Thyroid gland (tissue), 4 donors: ENCODE data around the gene MAP2K5. TPM values are rescaled to one million over a fixed set of nuclear protein-coding genes. Genes with fewer than 3 reads are reported as not detected.
A peak's percentile ranks its signal among the peaks of the same experiment; 100 is the strongest.

Experiments
- DNase-seq, 2 donors: peaks; one replicate each; pipeline ENCODE4 v3.0.0-alpha.2; 2019
- H3K27ac ChIP-seq, 3 donors: fragments of 200-600 bp; sonication (generic); 1 replicate in 2 of 3; 2 replicates in 1 of 3; pipeline ENCODE4 v1.5.1; 2016 to 2019; ENCODE audit warnings: mild to moderate bottlenecking in 1 of 3, moderate library complexity in 1 of 3
- H3K27me3 ChIP-seq: fragments of 200-600 bp; sonication (generic); one replicate; pipeline ENCODE4 v1.5.1; 2019
- H3K36me3 ChIP-seq, 2 donors: fragments of 200-600 bp; sonication (generic); one replicate each; pipeline ENCODE4 v1.5.1; 2016 to 2019
- H3K4me1 ChIP-seq, 2 donors: fragments of 200-600 bp; sonication (generic); one replicate each; pipeline ENCODE4 v1.5.1; 2017 to 2019
- H3K4me3 ChIP-seq, 3 donors: fragments of 200-600 bp; sonication (generic); replicated peaks in 1 of 3; 1 replicate in 2 of 3; 2 replicates in 1 of 3; pipeline ENCODE4 v1.5.1; 2016; ENCODE audit warnings: mild to moderate bottlenecking in 1 of 3
- H3K9me3 ChIP-seq: fragments of 200-600 bp; sonication (generic); one replicate; pipeline ENCODE4 v1.5.1; 2017
- CTCF ChIP-seq, 6 experiments: fragments of 200-600 bp in 3 of 6; fragments of 450-650 bp in 3 of 6; sonication (generic) in 3 of 6; IDR thresholded peaks; one replicate each; pipeline ENCODE4 v1.5.1; 2016 to 2019; ENCODE audit warnings: antibody characterized with exemption in 6 of 6, mild to moderate bottlenecking in 2 of 6, inconsistent platforms in 1 of 6, moderate library complexity in 1 of 6
- POLR2A ChIP-seq, 2 donors: fragments of 450-650 bp; IDR thresholded peaks; one replicate each; pipeline ENCODE4 v1.6.1; 2017; ENCODE audit warnings: antibody characterized with exemption in 2 of 2, mild to moderate bottlenecking in 2 of 2, moderate library complexity in 1 of 2
- WGBS, 2 donors: methylation state at CpG; one replicate each; pipeline ENCODE4 v1.1.5; 2017; 5-methylcytosine and 5-hydroxymethylcytosine counted together
- intact Hi-C: fragments of 100-400 bp; cut with DNase I; formaldehyde crosslinking; loops from one replicate; pipeline ENCODE4 v1.15.1; 2023
- total RNA-seq, 4 donors: library from RNA; depleted of rRNA; stranded (reverse); fragments of >200 nt; gene quantifications; one replicate each; pipeline ENCODE4 v1.2.3, GENCODE V29; 2016

The MAP2K5 gene
- 10 to 100 TPM; 10.2 to 32.1 (median 15.9) TPM for total RNA-seq

- Histone ChIP-seq H3K27ac (peak within 1 kb of the TSS; percentile 77 to 86 (median 85)), H3K36me3 (no peaks in the 10 kb centered on the region), H3K9me3 (no peaks in the 10 kb centered on the region), H3K4me3 (peak within 1 kb of the TSS; percentile 60 to 99 (median 70)), H3K4me1 (peaks cover 12 to 16% of the 10 kb centered on the region in 2 donors), H3K27me3 (no peaks in the 10 kb centered on the region)
- intact Hi-C loops, result no loop called here
- WGBS, 2 donors, result 1 to 2% methylated on average over 16 to 49 of the region's 91 CpGs
- peak; percentile 85 to 89 for DNase-seq
- TF ChIP-seq POLR2A (IDR thresholded peaks at IDR 0.05), result peak in 1 of 2 donors; percentile 81
- TF ChIP-seq CTCF (IDR thresholded peaks at IDR 0.05), result no peak
These were observed at the start of gene MAP2K5 for GRCh38 chr15:67542420-67543347. MAP2K5 (plus strand) TSS chr15:67542703; CDS start chr15:67543336, 633 bp downstream.

- DNase-seq, result no peak
- Histone ChIP-seq H3K9me3 (no peaks in the 10 kb centered on the region), H3K27ac (no peak overlapping the region), H3K27me3 (no peaks in the 10 kb centered on the region), H3K4me1 (no peaks in the 10 kb centered on the region), H3K36me3 (no peaks in the 10 kb centered on the region), H3K4me3 (no peak overlapping the region)
- TF ChIP-seq POLR2A (IDR thresholded peaks at IDR 0.05), result no peak
- no peak for TF ChIP-seq CTCF (IDR thresholded peaks at IDR 0.05)
- WGBS, 2 donors, result 97 to 100% methylated on average over 1 of the region's 1 CpG
- intact Hi-C loops, result no loop called here
These were observed 46.9 kb upstream of the MAP2K5 start for GRCh38 chr15:67495585-67495984.

- Histone ChIP-seq H3K4me3 (no peak overlapping the region), H3K9me3 (no peaks in the 10 kb centered on the region), H3K27ac (peak overlapping the region in 2 of 3 donors; percentile 8 to 55), H3K4me1 (peaks cover 4 to 5% of the 10 kb centered on the region in 2 donors), H3K27me3 (no peaks in the 10 kb centered on the region), H3K36me3 (no peaks in the 10 kb centered on the region)
- no peak for DNase-seq
- TF ChIP-seq POLR2A (IDR thresholded peaks at IDR 0.05) (no peak), CTCF (IDR thresholded peaks at IDR 0.05) (peak in 3 of 6 experiments; percentile 40 to 48 (median 43))
- intact Hi-C loops, result no loop called here
- WGBS, 2 donors, result 19 to 20% methylated on average over 2 of the region's 2 CpGs
These were observed 41.2 kb upstream of the MAP2K5 start for GRCh38 chr15:67501177-67501835.

GRCh38 chr15:67501836-67502461, 40.6 kb upstream of the MAP2K5 start:
- Histone ChIP-seq H3K27me3 (no peaks in the 10 kb centered on the region), H3K4me1 (peaks cover 4 to 5% of the 10 kb centered on the region in 2 donors), H3K27ac (peak overlapping the region in 2 of 3 donors; percentile 8 to 55), H3K9me3 (no peaks in the 10 kb centered on the region), H3K4me3 (no peak overlapping the region), H3K36me3 (no peaks in the 10 kb centered on the region)
- WGBS, 2 donors, result 35 to 41% methylated on average over 13 of the region's 13 CpGs
- TF ChIP-seq POLR2A (IDR thresholded peaks at IDR 0.05) (no peak), CTCF (IDR thresholded peaks at IDR 0.05) (no peak)
- intact Hi-C loops, result no loop called here
- peak; percentile 22 to 27 for DNase-seq
